NCI-H446 treated with DMSO at 0.1 percent for 48 hours (cell line): Measurements from ENCODE around the gene PORCN.

Source experiments
- DNase-seq: peaks from one replicate; lab custom pipeline; 2025; lab: John Stamatoyannopoulos, UW

PORCN gene

DNA sequence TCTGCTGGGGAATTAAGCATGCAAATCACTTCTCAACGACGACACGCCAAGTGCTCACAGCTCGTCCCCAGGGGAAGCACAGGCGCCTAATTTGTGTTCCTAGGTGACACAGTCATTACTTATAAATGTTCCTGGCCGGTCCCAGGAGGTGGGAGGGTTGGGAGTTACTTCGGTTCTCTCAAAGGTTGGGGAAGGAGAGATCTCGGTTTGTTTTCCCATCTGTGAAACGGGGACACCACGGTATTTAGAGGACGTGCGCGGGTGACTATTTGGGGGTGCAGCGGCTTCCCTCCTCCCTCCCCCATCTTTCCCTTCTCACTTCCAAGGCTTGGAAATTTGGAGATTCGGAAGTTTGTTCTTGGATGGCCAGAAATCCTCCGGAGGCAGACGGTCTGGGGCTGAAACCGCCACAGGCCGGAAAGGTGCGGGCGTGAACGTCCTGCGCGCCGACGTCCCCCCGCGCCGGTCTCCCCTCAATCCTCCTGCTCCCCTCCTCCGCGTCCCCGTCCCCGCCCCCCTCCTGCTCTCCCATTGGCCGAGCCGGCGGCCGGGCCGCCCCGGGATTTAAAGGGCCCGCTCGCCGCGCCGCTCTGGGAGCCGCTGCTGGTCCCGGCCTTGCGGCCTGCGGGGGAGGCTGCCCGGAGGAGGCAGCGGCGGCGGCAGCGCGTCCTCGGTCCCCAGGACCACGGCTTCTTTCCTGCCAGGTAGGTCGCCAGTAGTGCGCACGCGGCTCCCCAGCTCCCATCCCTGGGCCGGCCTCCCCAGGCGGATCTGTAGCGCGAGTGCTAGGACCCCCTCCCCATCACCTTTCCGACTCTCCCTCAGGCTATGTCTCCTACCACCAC, at the start of gene PORCN:
TSS of gene PORCN (plus strand) at position 593 of the 845 bp plus-strand sequence. CDS start 829 bp downstream, outside the sequence.
- DNase-seq, result no peak

DNA sequence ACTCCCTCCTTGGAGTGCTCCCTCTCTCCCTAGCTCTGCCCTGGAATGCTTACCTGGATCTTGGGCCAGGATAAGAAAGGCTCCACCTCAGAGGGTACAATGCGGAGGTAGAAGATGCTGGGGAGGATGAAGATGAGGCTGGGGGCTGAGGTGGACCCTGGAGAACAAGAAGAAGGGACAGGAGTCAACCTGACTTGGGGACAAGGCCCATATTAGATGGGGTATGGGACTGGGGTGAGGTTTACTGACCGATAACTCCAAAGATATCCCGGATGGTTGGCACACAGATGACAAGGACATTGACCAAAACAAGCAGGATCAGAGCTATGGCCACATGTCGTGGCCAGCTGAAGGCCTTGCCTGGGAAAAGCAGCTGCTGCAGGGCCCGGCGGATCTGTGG, 49.3 kb upstream of the PORCN start:
- no peak for DNase-seq

GRCh38 chrX:48460031-48460430, 48.8 kb upstream of the PORCN start:
- no peak for DNase-seq

- no peak for DNase-seq
Measured at GRCh38 chrX:48460606-48461005, 48.2 kb upstream of the PORCN start.

GRCh38 chrX:48461830-48462229, 47.0 kb upstream of the PORCN start:
- no peak for DNase-seq

GRCh38 chrX:48465336-48465933, 43.4 kb upstream of the PORCN start:
- DNase-seq, result no peak

- no peak for DNase-seq
Measured at GRCh38 chrX:48466696-48467095, 42.1 kb upstream of the PORCN start.

DNA sequence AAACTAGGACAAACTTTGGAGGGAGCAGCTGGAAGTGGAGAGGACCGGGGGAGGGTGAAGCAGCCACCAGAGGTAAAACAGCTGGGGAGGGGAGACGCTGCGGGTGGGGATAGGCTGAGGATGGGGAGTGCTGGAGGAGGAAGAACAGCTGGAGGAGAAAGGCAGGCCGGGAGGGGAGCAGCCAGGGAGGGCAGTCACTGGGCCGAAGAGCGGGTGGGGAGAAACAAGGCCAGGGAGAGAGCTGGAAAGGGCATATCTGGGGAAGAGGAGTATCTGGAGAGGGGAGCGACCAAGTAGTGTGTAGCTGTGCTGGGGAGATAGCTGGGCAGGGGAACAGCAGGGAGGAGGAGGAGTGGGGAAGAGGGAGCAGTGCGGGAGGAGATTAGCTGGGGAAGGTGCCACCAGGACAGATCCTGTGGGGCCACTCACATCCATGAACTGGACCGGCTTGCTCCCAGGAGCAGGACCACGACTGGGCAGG, 41.5 kb upstream of the PORCN start:
- DNase-seq, result no peak

- no peak for DNase-seq
Measured at GRCh38 chrX:48468247-48468671, 40.5 kb upstream of the PORCN start.

- DNase-seq, result no peak
Measured at GRCh38 chrX:48468693-48469691, 39.8 kb upstream of the PORCN start.

DNA sequence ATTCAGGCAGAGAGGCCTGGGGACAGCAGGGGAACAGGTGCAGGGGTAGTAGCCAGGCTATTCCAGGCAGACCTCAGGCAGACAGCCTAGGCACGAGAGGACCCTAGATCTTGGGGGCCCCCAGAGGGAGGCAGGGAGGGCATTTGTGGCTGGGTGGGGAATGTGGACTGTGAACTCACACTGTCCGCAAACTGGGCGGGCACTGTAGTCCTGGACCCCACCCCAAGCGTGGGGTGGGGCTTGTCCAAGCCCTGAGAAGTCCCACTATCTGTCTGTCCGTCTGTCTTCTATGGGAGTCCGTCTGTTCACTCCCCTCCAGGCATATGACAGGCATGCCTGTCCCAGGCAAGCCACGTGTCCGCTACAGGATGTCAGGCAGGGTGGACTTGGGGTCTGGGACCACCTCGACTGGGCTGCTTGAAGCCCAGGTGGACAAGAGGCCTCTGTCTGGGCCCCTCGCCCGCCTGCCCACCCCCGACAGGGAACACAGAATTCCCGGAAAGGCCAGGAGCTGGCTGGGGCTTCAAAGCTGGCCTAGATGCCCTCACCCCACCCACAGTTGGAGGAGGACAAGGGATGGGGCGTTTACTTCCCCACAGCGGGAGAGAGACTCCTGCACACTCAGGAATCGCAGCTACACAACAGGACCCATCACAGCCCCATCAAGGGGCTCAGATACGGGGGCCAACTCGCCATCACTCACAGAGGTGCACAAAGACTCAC, 38.5 kb upstream of the PORCN start, which contains the start of gene SLC38A5:
TSS of gene SLC38A5 (minus strand) at position 151 of the 723 bp plus-strand sequence. CDS start 2,336 bp downstream, outside the sequence.
- no peak for DNase-seq

DNA sequence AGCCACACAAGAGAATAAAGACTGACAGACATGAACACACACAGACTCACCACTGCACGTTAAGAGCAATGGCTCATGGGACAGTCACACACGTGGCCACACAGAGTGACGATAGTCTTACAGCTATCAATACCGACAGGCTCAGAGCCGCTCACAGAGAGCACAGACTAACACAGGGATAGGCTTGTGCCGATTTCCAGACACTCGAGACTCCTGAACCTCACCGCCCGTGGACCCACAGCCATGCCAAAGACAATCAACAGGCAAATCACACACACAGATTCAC, 38.0 kb upstream of the PORCN start:
- DNase-seq, result no peak

DNA sequence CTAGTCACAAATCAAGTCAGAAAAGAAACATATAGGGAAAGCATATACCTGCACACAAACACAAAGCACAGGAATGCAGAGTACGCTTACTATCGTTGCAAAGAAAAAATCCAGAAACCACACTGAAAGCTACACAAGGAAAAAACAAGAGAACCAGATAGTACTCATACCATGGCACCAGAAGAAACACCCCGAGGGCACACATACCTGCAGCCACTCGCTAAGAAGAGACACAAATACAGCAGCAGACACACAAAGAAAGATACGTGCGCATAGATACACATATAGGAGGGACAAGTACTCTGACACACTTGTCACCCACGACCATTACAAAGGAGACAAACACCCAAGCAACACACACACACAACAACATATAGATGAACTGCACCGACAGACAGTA, 37.3 kb upstream of the PORCN start:
- no peak for DNase-seq

DNA sequence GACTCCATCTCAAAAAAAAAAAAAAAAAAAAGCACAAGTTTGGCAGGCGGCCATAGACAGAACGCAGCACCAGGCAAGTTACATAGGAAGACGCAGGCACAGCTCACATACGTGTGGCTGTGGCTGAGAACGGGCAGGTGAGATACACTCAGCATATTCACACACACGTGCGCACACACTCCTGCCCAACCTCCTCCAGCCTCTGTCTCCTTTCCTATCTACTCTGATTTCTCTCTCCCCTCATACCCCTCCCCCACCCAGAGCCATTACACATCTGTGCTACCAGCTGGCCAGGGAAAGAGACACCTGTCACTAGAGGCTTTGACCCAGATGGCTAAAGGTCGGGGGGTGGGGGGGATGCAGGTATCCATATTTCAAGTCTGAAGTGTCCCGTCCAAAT, 36.6 kb upstream of the PORCN start:
- no peak for DNase-seq

DNA sequence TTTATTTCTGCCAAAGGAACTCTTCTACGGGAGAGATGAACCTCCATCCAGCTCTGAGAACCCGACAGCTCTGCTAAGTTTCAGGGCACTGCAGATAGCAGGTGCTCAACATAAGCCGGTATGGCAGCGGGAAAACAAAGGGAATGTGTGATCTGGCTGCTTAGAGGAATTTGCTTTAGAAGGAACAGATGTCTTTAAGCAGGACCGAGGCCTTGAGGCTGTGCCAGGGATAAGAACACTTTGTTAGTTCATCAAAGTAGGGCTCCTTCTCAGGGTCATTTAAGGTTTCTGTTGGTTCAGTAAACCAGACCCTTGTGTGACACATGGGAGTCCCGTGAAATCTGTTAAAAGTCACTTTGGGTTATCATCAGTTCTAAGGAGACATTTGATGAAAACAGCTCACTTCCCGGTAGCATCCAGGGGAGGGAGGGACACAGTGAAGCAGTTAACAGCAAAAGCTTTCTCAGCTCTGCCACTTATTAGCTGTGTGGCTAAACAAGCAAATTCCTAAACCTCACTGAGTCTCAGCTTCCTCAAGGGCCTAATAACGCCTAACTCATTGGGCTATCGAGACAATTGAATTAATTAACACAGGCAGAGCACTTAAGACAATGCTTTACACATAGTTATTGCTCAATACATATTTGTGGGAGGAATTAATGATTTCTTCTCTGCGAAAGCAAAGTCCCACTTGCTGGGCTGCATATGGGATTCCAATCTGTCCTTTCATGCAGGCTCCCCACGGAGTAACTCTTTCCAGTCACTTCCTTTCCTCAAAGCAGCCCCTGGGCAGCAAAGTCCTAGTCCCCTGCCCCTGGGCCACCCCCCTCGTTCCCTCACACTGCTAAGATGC, 35.7 kb upstream of the PORCN start:
- no peak for DNase-seq

DNA sequence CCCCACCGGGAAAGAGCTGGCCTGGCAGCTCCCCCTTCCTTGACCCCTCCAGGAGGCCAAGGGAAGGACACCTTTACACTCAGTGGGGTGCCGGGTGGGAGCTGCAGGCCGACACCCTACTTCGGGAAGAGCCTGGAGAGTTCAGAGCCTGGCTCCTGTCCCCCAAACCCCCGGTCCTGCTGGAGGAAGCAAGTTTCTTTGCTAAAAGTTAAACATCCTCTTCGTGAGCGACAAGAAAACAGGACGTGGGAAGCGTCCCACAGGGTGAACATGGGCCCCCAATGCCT, 35.1 kb upstream of the PORCN start:
- DNase-seq, result no peak

GRCh38 chrX:48474127-48474526, 34.7 kb upstream of the PORCN start:
- no peak for DNase-seq

GRCh38 chrX:48474581-48474980, 34.2 kb upstream of the PORCN start:
- DNase-seq, result no peak

GRCh38 chrX:48475296-48475695, 33.5 kb upstream of the PORCN start:
- no peak for DNase-seq

GRCh38 chrX:48475774-48476577, 32.8 kb upstream of the PORCN start, which contains the start of gene FTSJ1:
TSS of gene FTSJ1 (plus strand) at chrX:48476199. CDS start at chrX:48478048, 1,849 bp downstream.
- DNase-seq, result peak; percentile 88
